Activated CD8-positive, alpha-beta memory T cell treated with anti-CD3 and anti-CD28 coated beads for 48 hours (primary cell): ENCODE results near the gene PSTPIP2.

Experiments used
- DNase-seq, 3 experiments: peaks; one replicate each; pipeline ENCODE4 v3.0.0-alpha.2; 2020; ENCODE audit warnings: low read depth in 2 of 3, low spot score in 2 of 3

PSTPIP2 gene

DNA sequence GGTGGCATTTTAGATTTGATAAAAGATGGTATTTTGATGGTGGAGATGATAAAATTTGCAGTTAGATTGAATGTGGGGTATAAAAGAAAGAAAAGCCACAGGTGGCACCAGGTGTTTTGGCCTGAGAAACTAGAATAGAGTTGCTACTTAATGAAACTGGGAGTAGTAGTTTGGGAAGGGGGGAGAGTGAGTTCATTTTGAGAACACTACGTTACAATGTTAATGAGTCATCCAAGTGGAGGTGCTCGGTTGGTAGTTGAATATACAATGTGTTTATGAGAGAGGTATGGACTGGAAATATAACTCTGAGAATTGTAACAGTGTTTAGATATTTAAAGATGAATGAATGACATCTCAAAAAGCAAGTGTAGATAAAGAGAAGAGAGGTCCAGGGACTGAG lies 131.3 kb downstream of the PSTPIP2 start:
- DNase-seq = no peak

DNA sequence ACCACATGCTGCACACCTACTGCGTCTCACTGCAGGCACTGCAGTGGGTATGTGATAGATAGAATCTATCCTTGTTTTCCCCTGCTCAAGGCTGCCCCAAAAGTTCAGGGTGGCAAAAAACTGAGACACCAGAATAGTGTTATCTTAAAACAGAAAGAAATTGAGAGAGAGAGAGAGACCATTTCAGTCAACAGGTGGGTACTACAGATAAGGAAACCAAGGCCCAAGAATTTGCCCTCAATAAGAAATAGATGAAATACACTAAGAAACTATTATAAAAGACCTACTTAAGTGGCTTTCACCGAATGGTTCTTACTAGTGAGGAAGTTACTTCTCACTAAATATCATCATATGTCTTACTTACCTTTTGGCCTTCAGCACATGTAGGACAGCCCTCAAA lies 132.8 kb downstream of the PSTPIP2 start:
- DNase-seq = no peak

DNA sequence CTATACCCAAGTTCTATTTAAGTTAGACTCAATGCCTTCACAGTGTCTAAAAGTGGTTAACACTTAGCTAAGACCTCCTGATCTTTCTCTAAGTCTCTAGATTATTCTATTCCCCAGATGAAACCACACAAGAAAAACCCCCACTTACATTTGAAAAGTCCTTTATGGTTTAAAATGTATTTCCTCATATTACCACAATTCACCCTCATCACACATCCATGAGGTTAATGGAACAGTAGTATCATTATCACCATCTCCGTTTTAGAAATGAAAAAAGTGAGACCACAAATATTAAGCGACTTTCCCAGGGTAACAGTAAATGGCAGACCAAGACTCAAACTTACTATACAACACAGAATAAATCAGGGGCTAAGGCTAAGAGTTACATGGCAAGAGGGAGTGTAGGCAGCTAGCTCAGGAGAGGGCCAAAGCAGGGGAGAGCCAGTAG lies 133.5 kb downstream of the PSTPIP2 start:
- no peak for DNase-seq

- DNase-seq = no peak
Measured at GRCh38 chr18:45935591-45936335, 136.3 kb downstream of the PSTPIP2 start.
